GM18858 (cell line): ENCODE results near the gene TLR5.

Experiments
- ATAC-seq: cut with Tn5 transposase; IDR thresholded peaks from one replicate; pipeline ENCODE4 v1.9.1; 2021; ENCODE audit not compliant: unreplicated experiment

Gene TLR5

GRCh38 chr1:223110952-223111351 is 32.1 kb downstream of the TLR5 start:
- ATAC-seq: no peak

- ATAC-seq: no peak
Measured at GRCh38 chr1:223109581-223110026, 33.4 kb downstream of the TLR5 start.

DNA sequence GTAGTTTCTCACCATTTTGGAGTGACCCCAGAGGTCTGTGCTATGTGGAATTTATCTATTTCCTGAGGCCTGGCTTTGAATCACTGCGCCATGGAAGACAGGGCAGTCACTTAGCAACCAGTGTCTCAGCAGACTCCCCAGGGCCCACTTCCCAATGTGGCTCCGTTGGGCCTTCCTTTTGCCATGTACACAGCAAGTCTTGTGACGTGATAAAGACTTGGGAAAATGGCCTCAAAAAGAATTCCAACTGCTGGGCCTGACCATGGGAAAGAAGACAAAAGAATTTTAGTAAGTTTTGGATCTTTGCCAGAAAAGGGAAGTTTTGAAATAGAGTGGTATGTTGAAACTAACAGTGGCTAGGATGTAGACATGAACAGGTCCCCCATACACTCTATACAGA is 36.2 kb downstream of the TLR5 start:
- no peak for ATAC-seq

DNA sequence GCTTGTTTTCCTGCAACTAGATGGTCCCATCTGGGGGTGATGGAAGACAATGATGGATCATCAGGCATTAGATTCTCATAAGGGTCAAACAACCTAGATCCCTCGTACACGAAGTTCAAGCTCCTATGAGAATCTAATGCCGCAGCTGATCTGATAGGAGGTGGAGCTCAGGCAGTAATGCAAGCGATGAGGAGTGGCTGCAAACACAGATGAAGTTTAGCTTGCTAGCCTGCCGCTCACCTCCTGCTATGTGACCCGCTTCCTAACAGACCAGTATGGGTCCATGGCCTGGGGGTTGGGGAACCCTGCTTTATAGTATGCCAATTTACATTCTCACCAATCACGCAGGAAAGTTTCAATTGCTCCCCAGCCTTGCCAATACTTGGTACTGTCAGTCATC is 37.5 kb downstream of the TLR5 start:
- ATAC-seq: no peak

DNA sequence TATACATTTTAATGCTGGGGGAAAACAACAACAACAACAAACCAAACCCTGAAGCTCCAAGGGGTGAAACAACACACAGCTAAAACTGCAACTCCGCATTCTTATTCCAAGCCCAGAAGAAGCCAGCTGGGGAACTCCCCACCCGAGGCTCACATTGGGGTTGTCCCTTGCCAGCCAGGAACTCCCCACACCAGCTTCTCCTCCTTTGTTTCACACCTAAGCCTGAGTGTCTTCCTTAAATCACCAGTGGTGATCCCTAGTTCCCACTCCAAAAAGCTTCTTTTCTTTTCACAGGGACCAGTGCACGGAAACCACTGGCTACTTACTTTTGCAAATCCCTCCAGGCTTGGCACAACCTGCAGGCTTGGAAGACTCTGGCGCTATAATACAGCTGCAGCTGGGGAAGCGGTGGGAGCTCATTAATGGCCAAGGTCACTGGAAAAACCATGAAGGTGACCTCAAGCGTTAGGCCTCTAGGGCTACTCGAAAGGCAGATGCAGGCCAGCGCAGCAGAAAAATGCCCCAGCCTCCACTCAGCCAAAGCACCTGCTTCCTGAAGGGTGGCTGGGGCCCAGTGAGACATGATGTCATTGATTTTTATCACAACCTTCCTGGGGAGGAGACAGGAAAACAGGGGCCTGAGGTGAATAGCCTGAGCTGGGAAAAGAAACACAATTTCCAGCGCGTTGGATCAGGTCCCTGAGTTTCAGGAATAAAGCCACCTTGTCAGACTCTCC is 40.1 kb downstream of the TLR5 start:
- no peak for ATAC-seq

DNA sequence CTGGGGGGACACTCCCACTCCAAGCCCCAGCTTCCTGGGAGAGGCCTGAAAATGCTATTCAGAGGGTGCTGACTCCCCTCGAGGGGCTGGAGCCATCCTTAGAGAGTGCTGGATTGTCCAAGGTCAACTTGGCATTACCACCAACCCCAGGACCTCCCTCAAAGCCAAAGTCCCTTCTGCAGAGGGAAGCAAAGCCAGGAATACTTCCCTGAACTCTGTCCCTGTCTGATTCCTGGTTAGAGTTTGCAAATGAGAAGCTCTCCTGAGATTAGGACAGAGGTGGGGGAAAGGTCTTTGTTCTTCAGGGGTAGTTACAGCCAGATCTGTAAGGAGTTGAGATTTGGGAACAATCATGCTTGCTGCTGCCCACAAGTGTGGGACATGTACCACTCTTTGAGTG is 45.3 kb downstream of the TLR5 start:
- no peak for ATAC-seq

GRCh38 chr1:223095870-223096269 is 47.2 kb downstream of the TLR5 start:
- ATAC-seq: no peak

GRCh38 chr1:223091896-223092295 is 51.2 kb downstream of the TLR5 start:
- no peak for ATAC-seq

GRCh38 chr1:223089250-223089649 is 53.8 kb downstream of the TLR5 start:
- ATAC-seq: no peak

DNA sequence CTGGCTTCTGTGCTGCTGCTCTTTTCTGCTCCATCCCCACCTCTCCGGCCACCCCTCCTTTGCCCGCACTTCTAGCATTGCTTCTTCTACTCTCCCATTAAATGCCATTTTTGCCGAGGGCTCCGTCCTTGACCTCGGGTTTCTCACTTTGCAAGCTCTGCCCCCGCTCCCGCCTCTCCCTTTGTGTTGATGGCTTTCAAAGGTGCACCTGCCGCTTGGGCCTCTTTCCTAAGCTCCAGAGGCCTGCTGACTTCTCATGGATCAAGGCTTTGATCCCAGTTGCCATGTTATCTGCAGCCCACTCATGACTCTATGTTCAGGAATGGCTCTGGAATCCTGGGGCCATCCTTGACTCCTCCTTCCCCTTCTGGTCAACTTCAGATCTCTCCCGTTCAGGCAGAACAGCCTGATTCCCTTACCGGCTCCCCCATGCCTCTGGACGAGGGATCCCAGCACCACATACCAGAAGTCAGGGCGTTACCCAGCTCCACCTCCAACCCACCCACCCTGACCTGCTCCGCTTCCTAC is 54.3 kb downstream of the TLR5 start:
- no peak for ATAC-seq

GRCh38 chr1:223087291-223088255 is 55.5 kb downstream of the TLR5 start:
- ATAC-seq: no peak

- no peak for ATAC-seq
Measured at GRCh38 chr1:223084464-223084866, 58.6 kb downstream of the TLR5 start.

GRCh38 chr1:223083831-223084230 is 59.2 kb downstream of the TLR5 start:
- ATAC-seq: no peak

- no peak for ATAC-seq
Measured at GRCh38 chr1:223082914-223083313, 60.1 kb downstream of the TLR5 start.

DNA sequence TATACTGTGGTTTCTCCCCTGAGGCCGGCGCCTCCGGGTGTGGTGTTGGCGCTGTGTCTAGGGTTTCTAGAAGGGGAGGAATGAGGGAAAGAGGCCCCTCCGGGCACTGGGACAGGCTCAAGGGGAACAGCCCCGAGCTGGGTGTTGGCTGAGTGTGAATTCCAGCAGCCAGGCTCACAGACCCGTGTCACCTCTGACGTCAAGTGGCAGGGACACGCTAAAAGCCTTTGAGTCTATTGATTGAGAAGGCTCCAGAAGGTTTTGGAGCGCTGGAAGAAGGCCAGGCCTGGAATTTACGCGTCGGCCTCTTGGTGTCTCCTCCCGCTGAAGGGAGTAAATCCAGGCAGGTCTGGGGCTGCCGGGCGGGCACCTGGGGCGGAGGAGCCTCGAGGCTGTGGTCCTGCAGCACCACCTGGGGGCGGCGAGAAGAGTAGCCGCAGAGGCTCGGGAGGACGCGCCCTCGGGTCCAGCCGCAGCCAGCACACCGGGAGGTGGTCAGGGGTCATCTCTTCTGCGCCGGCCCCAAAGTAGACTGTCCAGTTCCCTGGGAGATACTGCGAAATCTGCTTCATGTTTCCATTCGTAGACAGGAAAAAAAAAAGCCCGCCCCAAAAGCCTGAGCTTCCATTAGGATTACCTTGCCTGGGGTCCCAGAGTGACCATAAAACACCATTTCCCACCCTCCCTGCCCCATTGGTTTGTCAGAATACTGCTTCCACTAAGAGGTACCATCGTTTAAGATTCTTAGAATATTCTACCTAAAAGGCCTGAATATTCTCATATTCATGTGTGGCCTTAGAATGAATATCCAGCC is 61.7 kb downstream of the TLR5 start:
- peak; percentile 96 for ATAC-seq

GRCh38 chr1:223079498-223079897 is 63.5 kb downstream of the TLR5 start:
- no peak for ATAC-seq

DNA sequence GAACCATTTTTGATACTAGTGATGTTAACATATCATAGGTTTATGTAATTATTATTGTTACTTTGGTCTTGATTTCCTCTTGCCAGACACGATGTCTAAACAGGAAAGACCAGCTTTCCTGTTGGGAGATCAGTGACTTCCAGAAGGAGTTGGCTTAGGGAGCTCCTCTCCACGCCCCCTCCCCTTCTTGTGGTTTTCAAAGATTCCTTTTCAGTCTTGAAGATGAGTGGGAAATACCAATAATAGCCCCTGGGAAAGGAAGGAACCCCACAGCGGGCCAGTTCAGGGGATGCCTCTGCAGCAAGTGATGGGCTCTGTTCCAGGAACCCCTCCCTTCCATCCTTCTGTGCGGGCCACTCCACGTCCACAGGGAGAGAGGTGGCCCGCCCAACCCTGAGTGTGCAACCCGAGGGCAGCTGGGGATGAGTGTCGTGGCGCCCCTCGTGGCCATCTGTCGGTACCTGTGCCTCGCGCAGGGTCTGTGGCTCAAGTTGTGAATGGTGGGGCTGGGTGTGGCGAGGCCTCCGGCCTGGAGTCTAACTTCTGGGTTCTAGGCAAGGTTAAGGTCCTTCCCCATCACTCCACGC is 65.7 kb downstream of the TLR5 start:
- ATAC-seq: no peak

- ATAC-seq: no peak
Measured at GRCh38 chr1:223076362-223076761, 66.7 kb downstream of the TLR5 start.

DNA sequence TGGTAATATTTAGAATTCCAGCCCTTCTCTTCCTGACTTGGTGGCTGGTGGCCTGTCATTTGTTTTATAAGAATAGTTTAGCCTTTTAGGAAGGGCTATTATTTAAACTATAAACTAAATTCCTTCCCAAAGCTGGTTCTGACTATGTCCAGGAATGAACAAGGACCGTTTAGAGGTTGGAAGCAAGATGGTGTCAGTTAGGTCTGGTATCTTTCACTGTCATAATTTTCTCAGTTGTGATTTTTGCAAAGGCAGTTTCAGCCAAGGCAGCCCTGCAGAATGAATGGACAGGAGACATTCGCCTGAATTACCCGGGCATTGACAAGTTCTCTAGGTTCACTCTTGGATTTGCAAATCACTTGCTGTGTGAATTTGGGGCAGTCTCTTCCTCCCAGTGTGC is 67.2 kb downstream of the TLR5 start:
- no peak for ATAC-seq

DNA sequence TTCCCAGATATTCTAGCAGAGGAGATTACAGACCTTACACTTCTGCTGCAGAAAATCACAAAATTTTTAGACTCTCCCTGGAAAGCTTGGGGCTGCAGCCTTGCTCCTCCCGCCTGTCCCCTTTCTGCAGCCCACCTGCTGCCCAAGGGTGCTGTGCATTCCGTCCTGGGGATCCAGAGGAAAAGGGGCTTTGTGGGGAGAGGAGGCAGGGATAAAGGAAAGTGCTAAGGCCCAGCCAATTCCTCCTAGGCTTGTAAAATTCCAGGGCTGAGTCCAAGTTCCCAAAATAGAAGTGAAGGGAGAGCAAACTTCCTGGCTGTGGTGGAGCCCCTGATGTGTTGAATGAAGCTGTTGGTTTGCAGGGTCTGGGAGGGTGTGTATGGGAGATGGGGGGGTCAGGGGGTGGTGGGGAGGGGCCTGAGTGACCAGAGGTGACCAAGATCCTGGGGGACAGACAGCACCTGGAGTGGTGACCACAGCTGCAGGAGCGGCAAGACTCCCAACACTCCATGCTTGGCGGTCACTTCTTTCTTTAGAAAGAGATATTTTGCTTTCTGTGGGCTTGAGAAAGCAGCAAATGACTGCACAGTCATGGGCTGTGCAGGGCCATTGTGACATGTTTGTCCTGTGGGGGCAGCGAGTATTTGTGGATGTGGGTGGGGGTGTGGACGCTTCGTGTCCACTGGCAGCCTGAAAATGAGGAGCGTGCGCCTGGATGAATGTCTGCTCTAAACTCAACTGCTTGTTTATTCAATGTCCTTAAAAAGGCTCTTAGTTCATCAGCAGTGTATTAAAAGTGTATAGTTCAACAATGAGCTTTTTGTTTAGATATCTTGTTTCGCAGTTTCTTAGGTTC is 68.4 kb downstream of the TLR5 start:
- ATAC-seq: no peak
